Neural progenitor cell (in vitro differentiated cells): Measurements from ENCODE around the gene HUNK. TPM values are rescaled to one million over a fixed set of nuclear protein-coding genes. Genes with fewer than 3 reads are reported as not detected.

Experiments used
- DNase-seq: peaks from one replicate; pipeline ENCODE4 v3.0.0-alpha.2; 2016; ENCODE audit warnings: low spot score
- H2AFZ ChIP-seq: fragments of 200-600 bp; sonication (generic); replicated peaks from 2 replicates; pipeline ENCODE4 v1.6.1; 2016; ENCODE audit warnings: antibody characterized with exemption
- H3F3A ChIP-seq: fragments of 200-600 bp; sonication (generic); 2 replicates; pipeline ENCODE4 v1.6.1; 2016; ENCODE audit warnings: antibody characterized with exemption, low read depth
- H3K27ac ChIP-seq: fragments of 200-600 bp; sonication (generic); 2 replicates; pipeline ENCODE4 v1.5.1; 2016; ENCODE audit warnings: mild to moderate bottlenecking
- H3K27me3 ChIP-seq: fragments of 200-600 bp; sonication (generic); 2 replicates; pipeline ENCODE4 v1.6.1; 2016; ENCODE audit warnings: mild to moderate bottlenecking, moderate library complexity
- H3K36me3 ChIP-seq: fragments of 200-600 bp; sonication (generic); 2 replicates; pipeline ENCODE4 v1.5.1; 2016
- H3K4me1 ChIP-seq: fragments of 200-600 bp; sonication (generic); 2 replicates; pipeline ENCODE4 v1.6.1; 2016; ENCODE audit warnings: mixed run types
- H3K4me2 ChIP-seq: fragments of 200-600 bp; sonication (generic); 2 replicates; pipeline ENCODE4 v1.6.1; 2016
- H3K4me3 ChIP-seq: fragments of 200-600 bp; sonication (generic); 2 replicates; pipeline ENCODE4 v1.5.1; 2016
- H3K79me2 ChIP-seq: fragments of 200-600 bp; sonication (generic); 2 replicates; pipeline ENCODE4 v1.6.1; 2016; ENCODE audit warnings: low read depth
- H3K9ac ChIP-seq: fragments of 200-600 bp; sonication (generic); 2 replicates; pipeline ENCODE4 v1.6.1; 2016
- H3K9me3 ChIP-seq: fragments of 200-600 bp; sonication (generic); 2 replicates; pipeline ENCODE4 v1.5.1; 2016; ENCODE audit warnings: low read depth
- H4K20me1 ChIP-seq: fragments of 200-600 bp; sonication (generic); 2 replicates; pipeline ENCODE4 v1.6.1; 2016; ENCODE audit warnings: low read depth
- H3K27ac Mint-ChIP-seq: 3 replicates; pipeline ENCODE4 v1.8.0; 2021; ENCODE audit warnings: mixed read lengths
- H3K27me3 Mint-ChIP-seq: 2 replicates; pipeline ENCODE4 v1.8.0; 2022; ENCODE audit warnings: low read depth, mild to moderate bottlenecking, inconsistent platforms, moderate library complexity, mixed read lengths; ENCODE audit not compliant: insufficient read depth
- H3K36me3 Mint-ChIP-seq: 3 replicates; pipeline ENCODE4 v1.8.0; 2021; ENCODE audit warnings: mixed read lengths
- H3K4me1 Mint-ChIP-seq: 3 replicates; pipeline ENCODE4 v1.8.0; 2021; ENCODE audit warnings: mixed read lengths
- H3K4me3 Mint-ChIP-seq: 3 replicates; pipeline ENCODE4 v1.8.0; 2021; ENCODE audit warnings: mild to moderate bottlenecking, moderate library complexity, mixed read lengths
- H3K9me3 Mint-ChIP-seq: 3 replicates; pipeline ENCODE4 v1.8.0; 2020; ENCODE audit warnings: mixed read lengths
- CTCF ChIP-seq: fragments of 200-600 bp; sonication (generic); IDR thresholded peaks from 2 replicates; pipeline ENCODE4 v1.5.1; 2017; ENCODE audit warnings: antibody characterized with exemption, mild to moderate bottlenecking
- EZH2 ChIP-seq: fragments of 200-600 bp; sonication (generic); IDR thresholded peaks from 2 replicates; pipeline ENCODE4 v1.6.1; 2017; ENCODE audit warnings: antibody characterized with exemption, mild to moderate bottlenecking, moderate library complexity
- EZH2phosphoT487 ChIP-seq: fragments of 200-600 bp; sonication (generic); IDR thresholded peaks from 2 replicates; pipeline ENCODE4 v1.6.1; 2017; ENCODE audit warnings: antibody characterized with exemption
- total RNA-seq: library from RNA; depleted of rRNA; stranded (reverse); fragments of >200 nt; gene quantifications from 2 replicates; pipeline ENCODE4 v1.2.3, GENCODE V29; 2015; ENCODE audit warnings: low replicate concordance

The HUNK gene
- total RNA-seq, 1 donor from 2014 or later = 4.7 TPM

GRCh38 chr21:31964692-31965091 is 91.9 kb downstream of the HUNK start:
- DNase-seq = no peak
- Histone ChIP-seq H3K36me3 (no peaks in the 10 kb centered on the region), H3K9ac (no peak overlapping the region), H3K27ac (no peak overlapping the region), H3K4me3 (no peak overlapping the region), H3K4me2 (no peak overlapping the region), H3K79me2 (no peaks in the 10 kb centered on the region), H3K4me1 (no peaks in the 10 kb centered on the region), H3K27me3 (no peaks in the 10 kb centered on the region), H2AFZ (no peak overlapping the region), H3K9me3 (no peaks in the 10 kb centered on the region), H3F3A (no peaks in the 10 kb centered on the region), H4K20me1 (no peaks in the 10 kb centered on the region)
- peaks cover 5% of the 10 kb centered on the region for H3K9me3 Mint-ChIP-seq
- peaks cover 4% of the 10 kb centered on the region for H3K27me3 Mint-ChIP-seq
- H3K36me3 Mint-ChIP-seq = peaks cover 70% of the 10 kb centered on the region
- H3K4me3 Mint-ChIP-seq = no peak overlapping the region
- no peak overlapping the region for H3K27ac Mint-ChIP-seq
- H3K4me1 Mint-ChIP-seq = peaks cover 11% of the 10 kb centered on the region
- TF ChIP-seq EZH2 = no peak
- no peak for TF ChIP-seq EZH2phosphoT487
- TF ChIP-seq CTCF = no peak

DNA sequence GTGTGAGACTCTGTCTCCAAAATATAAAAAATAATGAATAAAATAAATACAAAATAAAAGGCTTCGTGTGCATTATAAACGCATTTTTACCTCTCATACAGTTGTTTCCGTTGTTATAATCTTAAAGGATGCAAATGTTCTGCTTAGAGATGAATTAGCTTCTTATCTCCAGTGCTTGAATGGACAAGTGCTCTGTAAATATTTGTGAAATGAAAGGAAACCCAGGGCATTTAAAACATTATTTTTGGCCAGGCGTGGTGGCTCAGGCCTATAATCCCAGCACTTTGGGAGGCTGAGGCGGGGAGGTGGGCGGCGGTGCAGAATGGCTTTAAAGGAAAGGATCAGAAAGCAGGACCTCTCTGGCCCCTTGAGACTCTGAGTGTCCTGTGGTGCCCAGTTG is 94.5 kb downstream of the HUNK start:
- Histone ChIP-seq H3F3A (no peaks in the 10 kb centered on the region), H4K20me1 (no peaks in the 10 kb centered on the region), H3K79me2 (no peaks in the 10 kb centered on the region), H3K9ac (no peak overlapping the region), H3K27ac (no peak overlapping the region), H3K36me3 (no peaks in the 10 kb centered on the region), H3K27me3 (no peaks in the 10 kb centered on the region), H3K4me3 (no peak overlapping the region), H3K4me2 (no peak overlapping the region), H2AFZ (no peak overlapping the region), H3K4me1 (no peaks in the 10 kb centered on the region), H3K9me3 (no peaks in the 10 kb centered on the region)
- H3K9me3 Mint-ChIP-seq = no peaks in the 10 kb centered on the region
- H3K36me3 Mint-ChIP-seq = peaks cover 60% of the 10 kb centered on the region
- peaks cover 11% of the 10 kb centered on the region for H3K4me1 Mint-ChIP-seq
- TF ChIP-seq EZH2 = no peak
- TF ChIP-seq EZH2phosphoT487 = no peak
- no peak for TF ChIP-seq CTCF
- H3K27ac Mint-ChIP-seq = no peak overlapping the region
- DNase-seq = no peak
- no peak overlapping the region for H3K4me3 Mint-ChIP-seq
- H3K27me3 Mint-ChIP-seq = peaks cover 4% of the 10 kb centered on the region

- peaks cover 34% of the 10 kb centered on the region for H3K4me1 Mint-ChIP-seq
- no peaks in the 10 kb centered on the region for H3K9me3 ChIP-seq
- H3K27ac ChIP-seq = no peak overlapping the region
- no peak overlapping the region for H3K4me3 Mint-ChIP-seq
- H3K27me3 ChIP-seq = no peaks in the 10 kb centered on the region
- no peaks in the 10 kb centered on the region for H3K27me3 Mint-ChIP-seq
- no peak overlapping the region for H2AFZ ChIP-seq
- peaks cover 26% of the 10 kb centered on the region for H3F3A ChIP-seq
- H3K4me3 ChIP-seq = no peak overlapping the region
- no peak for TF ChIP-seq EZH2
- no peak for DNase-seq
- H3K79me2 ChIP-seq = no peaks in the 10 kb centered on the region
- H3K4me1 ChIP-seq = peaks cover 21% of the 10 kb centered on the region
- no peak overlapping the region for H3K9ac ChIP-seq
- peaks cover 7% of the 10 kb centered on the region for H4K20me1 ChIP-seq
- H3K4me2 ChIP-seq = no peak overlapping the region
- H3K27ac Mint-ChIP-seq = no peak overlapping the region
- H3K9me3 Mint-ChIP-seq = no peaks in the 10 kb centered on the region
- H3K36me3 ChIP-seq = no peaks in the 10 kb centered on the region
- H3K36me3 Mint-ChIP-seq = peaks cover 54% of the 10 kb centered on the region
Observed at GRCh38 chr21:31972622-31973021, 99.8 kb downstream of the HUNK start.

DNA sequence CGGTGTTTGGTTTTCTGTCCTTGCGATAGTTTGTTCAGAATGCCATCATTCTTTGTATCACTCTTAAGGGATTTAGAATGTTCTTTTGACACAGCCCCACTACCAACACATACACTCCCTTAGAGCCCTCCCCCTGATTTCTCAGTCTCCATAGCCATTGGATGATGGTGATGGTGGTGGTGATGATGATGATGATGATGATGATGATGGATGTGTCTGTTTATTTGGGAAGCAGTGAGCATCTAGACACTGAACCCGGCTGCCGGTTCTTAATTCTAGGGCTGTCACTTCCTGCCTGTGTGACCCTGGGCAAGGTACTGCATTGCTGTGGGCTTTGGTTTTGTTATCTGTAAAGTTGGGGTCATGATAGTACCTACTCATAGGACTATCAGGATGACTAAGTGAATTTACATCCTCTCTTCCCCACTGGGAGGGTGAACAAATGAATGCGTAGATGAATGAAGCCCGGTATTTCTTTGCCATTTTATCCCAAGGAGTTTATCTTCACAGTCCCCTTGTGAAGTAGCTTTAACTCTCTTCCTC is 100.7 kb downstream of the HUNK start:
- H3F3A ChIP-seq = peaks cover 26% of the 10 kb centered on the region
- Mint-ChIP-seq H3K27ac (no peak overlapping the region), H3K36me3 (peaks cover 51% of the 10 kb centered on the region), H3K27me3 (no peaks in the 10 kb centered on the region), H3K9me3 (no peaks in the 10 kb centered on the region), H3K4me3 (no peak overlapping the region), H3K4me1 (peaks cover 30% of the 10 kb centered on the region)
- H3K36me3 ChIP-seq = no peaks in the 10 kb centered on the region
- H4K20me1 ChIP-seq = peaks cover 7% of the 10 kb centered on the region
- H3K9me3 ChIP-seq = no peaks in the 10 kb centered on the region
- no peaks in the 10 kb centered on the region for H3K79me2 ChIP-seq
- no peak overlapping the region for H2AFZ ChIP-seq
- DNase-seq = no peak
- no peak overlapping the region for H3K4me3 ChIP-seq
- H3K4me1 ChIP-seq = peaks cover 21% of the 10 kb centered on the region
- TF ChIP-seq CTCF (no peak), EZH2 (no peak), EZH2phosphoT487 (no peak)
- no peaks in the 10 kb centered on the region for H3K27me3 ChIP-seq
- peak overlapping the region; percentile 25 for H3K4me2 ChIP-seq
- H3K27ac ChIP-seq = no peak overlapping the region
- no peak overlapping the region for H3K9ac ChIP-seq
